Panc1 (cell line): Measurements from ENCODE around the gene ACSL5.
"Not testable (repeated sequence)": the region's sequence is repeated elsewhere in the genome, so short reads cannot be mapped to it uniquely, and the experiment has no call there.

Experiments
- SIN3A ChIP-seq: IDR thresholded peaks from 2 replicates; pipeline ENCODE4 v1.6.1; 2012; ENCODE audit warnings: low read depth, mild to moderate bottlenecking, low read length, moderate library complexity, borderline replicate concordance; ENCODE audit not compliant: insufficient read depth
- TF ChIP-seq, protein P1 (sequence below): fragments of 450-650 bp; IDR thresholded peaks from 2 replicates; pipeline ENCODE4 v1.5.1; 2017; ENCODE audit warnings: mild to moderate bottlenecking
- TF ChIP-seq, protein P2 (sequence below), 2 experiments: IDR thresholded peaks; 2 replicates each; pipeline ENCODE4 v1.6.1; 2011 to 2012; ENCODE audit warnings: low read depth in 2 of 2, control low read depth in 1 of 2, low read length in 1 of 2, mild to moderate bottlenecking in 1 of 2, moderate library complexity in 1 of 2; ENCODE audit not compliant: insufficient read depth in 1 of 2

DNA sequence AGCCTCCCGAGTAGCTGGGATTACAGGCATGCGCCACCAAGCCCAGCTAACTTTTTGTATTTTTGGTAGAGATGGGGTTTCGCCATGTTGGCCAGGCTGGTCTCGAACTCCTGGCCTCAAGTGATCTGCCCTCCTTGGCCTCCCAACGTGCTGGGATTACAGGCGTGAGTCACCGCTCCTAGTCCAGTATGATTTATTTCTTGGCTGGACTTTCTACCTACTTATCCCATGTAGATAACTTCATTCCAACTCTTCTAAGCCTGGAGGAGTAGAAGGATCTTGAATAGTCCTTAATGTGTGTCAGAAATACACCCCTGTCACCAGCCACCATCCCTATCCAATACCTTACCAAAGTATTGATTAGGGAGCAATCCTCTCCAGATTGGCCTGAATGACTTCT is 14.1 kb downstream of the ACSL5 start:
- TF ChIP-seq, protein P1, sequence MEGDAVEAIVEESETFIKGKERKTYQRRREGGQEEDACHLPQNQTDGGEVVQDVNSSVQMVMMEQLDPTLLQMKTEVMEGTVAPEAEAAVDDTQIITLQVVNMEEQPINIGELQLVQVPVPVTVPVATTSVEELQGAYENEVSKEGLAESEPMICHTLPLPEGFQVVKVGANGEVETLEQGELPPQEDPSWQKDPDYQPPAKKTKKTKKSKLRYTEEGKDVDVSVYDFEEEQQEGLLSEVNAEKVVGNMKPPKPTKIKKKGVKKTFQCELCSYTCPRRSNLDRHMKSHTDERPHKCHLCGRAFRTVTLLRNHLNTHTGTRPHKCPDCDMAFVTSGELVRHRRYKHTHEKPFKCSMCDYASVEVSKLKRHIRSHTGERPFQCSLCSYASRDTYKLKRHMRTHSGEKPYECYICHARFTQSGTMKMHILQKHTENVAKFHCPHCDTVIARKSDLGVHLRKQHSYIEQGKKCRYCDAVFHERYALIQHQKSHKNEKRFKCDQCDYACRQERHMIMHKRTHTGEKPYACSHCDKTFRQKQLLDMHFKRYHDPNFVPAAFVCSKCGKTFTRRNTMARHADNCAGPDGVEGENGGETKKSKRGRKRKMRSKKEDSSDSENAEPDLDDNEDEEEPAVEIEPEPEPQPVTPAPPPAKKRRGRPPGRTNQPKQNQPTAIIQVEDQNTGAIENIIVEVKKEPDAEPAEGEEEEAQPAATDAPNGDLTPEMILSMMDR: not testable (repeated sequence)
- TF ChIP-seq SIN3A: not testable (repeated sequence)
- TF ChIP-seq, protein P2, sequence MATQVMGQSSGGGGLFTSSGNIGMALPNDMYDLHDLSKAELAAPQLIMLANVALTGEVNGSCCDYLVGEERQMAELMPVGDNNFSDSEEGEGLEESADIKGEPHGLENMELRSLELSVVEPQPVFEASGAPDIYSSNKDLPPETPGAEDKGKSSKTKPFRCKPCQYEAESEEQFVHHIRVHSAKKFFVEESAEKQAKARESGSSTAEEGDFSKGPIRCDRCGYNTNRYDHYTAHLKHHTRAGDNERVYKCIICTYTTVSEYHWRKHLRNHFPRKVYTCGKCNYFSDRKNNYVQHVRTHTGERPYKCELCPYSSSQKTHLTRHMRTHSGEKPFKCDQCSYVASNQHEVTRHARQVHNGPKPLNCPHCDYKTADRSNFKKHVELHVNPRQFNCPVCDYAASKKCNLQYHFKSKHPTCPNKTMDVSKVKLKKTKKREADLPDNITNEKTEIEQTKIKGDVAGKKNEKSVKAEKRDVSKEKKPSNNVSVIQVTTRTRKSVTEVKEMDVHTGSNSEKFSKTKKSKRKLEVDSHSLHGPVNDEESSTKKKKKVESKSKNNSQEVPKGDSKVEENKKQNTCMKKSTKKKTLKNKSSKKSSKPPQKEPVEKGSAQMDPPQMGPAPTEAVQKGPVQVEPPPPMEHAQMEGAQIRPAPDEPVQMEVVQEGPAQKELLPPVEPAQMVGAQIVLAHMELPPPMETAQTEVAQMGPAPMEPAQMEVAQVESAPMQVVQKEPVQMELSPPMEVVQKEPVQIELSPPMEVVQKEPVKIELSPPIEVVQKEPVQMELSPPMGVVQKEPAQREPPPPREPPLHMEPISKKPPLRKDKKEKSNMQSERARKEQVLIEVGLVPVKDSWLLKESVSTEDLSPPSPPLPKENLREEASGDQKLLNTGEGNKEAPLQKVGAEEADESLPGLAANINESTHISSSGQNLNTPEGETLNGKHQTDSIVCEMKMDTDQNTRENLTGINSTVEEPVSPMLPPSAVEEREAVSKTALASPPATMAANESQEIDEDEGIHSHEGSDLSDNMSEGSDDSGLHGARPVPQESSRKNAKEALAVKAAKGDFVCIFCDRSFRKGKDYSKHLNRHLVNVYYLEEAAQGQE (IDR thresholded peaks at IDR 0.05; ENCODE audit: insufficient read depth in 1 of 2, low read depth in 2 of 2, low read length in 1 of 2): not testable (repeated sequence)
